22Rv1 (cell line): Measurements from ENCODE around the gene CAPN2.

Source experiments
- CTCF ChIP-seq: fragments of 450-650 bp; IDR thresholded peaks from 2 replicates; pipeline ENCODE4 v1.5.1; 2017; ENCODE audit warnings: mild to moderate bottlenecking
- ZFX ChIP-seq: fragments of 450-650 bp; IDR thresholded peaks from 2 replicates; pipeline ENCODE4 v1.6.1; 2017; ENCODE audit warnings: antibody characterized with exemption, borderline replicate concordance

GRCh38 chr1:223682502-223682901, 29.8 kb upstream of the CAPN2 start:
- no peak for TF ChIP-seq CTCF
- TF ChIP-seq ZFX = no peak
